ENCODE results near the gene C16orf95. TPM values are rescaled to one million over a fixed set of nuclear protein-coding genes. Genes with fewer than 3 reads are reported as not detected.

Gene C16orf95
- total RNA-seq, 3 donors from 2014 or later (not counting 1 experiment from before 2014, with no cell fraction given): 1.6 to 4.1 (median 2.7) TPM

GRCh38 chr16:87348616-87349157 lies 31.5 kb upstream of the C16orf95 start:
- WGBS (ENCODE audit: insufficient coverage): 97% methylated on average over 13 of the region's 13 CpGs
- Histone ChIP-seq H3K9me3 (ENCODE audit: control insufficient read depth, insufficient read depth, low read length) (no peaks in the 10 kb centered on the region), H3K4me3 (ENCODE audit: low read length) (no peak overlapping the region), H3K27me3 (ENCODE audit: control insufficient read depth, insufficient read depth, low read length) (no peaks in the 10 kb centered on the region), H3K4me1 (ENCODE audit: control insufficient read depth, insufficient read depth, low read length) (peaks cover 17% of the 10 kb centered on the region), H3K27ac (ENCODE audit: low read length) (no peak overlapping the region), H3K36me3 (ENCODE audit: control insufficient read depth, insufficient read depth, low read length) (peaks cover 6% of the 10 kb centered on the region)
- ATAC-seq (no peak), DNase-seq (no peak)
- intact Hi-C loops (cut with micrococcal nuclease): no loop called here
- Mint-ChIP-seq H3K36me3 (no peaks in the 10 kb centered on the region), H3K9me3 (no peaks in the 10 kb centered on the region), H3K27ac (no peak overlapping the region), H3K27me3 (ENCODE audit: low read depth in 2 of 2) (no peaks in the 10 kb centered on the region), H3K4me3 (no peak overlapping the region), H3K4me1 (peaks cover 6 to 19% of the 10 kb centered on the region in 2 donors)
- no peak for TF ChIP-seq CTCF (IDR thresholded peaks at IDR 0.05)

GRCh38 chr16:87347932-87348615 lies 30.9 kb upstream of the C16orf95 start:
- no peak for ATAC-seq
- peaks cover 6 to 19% of the 10 kb centered on the region in 2 donors for H3K4me1 Mint-ChIP-seq
- no peaks in the 10 kb centered on the region for H3K36me3 Mint-ChIP-seq
- peaks cover 17% of the 10 kb centered on the region for H3K4me1 ChIP-seq (ENCODE audit: control insufficient read depth, insufficient read depth, low read length)
- no peaks in the 10 kb centered on the region for H3K27me3 Mint-ChIP-seq (ENCODE audit: low read depth in 2 of 2)
- peaks cover 6% of the 10 kb centered on the region for H3K36me3 ChIP-seq (ENCODE audit: control insufficient read depth, insufficient read depth, low read length)
- H3K9me3 Mint-ChIP-seq: no peaks in the 10 kb centered on the region
- H3K4me3 Mint-ChIP-seq: no peak overlapping the region
- H3K4me3 ChIP-seq (ENCODE audit: low read length): no peak overlapping the region
- intact Hi-C loops (cut with micrococcal nuclease): no loop called here
- H3K27me3 ChIP-seq (ENCODE audit: control insufficient read depth, insufficient read depth, low read length): no peaks in the 10 kb centered on the region
- H3K27ac Mint-ChIP-seq: no peak overlapping the region
- TF ChIP-seq CTCF (IDR thresholded peaks at IDR 0.05): no peak
- H3K27ac ChIP-seq (ENCODE audit: low read length): no peak overlapping the region
- no peaks in the 10 kb centered on the region for H3K9me3 ChIP-seq (ENCODE audit: control insufficient read depth, insufficient read depth, low read length)
- no peak for DNase-seq
- WGBS (ENCODE audit: insufficient coverage): 96% methylated on average over 13 of the region's 13 CpGs

DNA sequence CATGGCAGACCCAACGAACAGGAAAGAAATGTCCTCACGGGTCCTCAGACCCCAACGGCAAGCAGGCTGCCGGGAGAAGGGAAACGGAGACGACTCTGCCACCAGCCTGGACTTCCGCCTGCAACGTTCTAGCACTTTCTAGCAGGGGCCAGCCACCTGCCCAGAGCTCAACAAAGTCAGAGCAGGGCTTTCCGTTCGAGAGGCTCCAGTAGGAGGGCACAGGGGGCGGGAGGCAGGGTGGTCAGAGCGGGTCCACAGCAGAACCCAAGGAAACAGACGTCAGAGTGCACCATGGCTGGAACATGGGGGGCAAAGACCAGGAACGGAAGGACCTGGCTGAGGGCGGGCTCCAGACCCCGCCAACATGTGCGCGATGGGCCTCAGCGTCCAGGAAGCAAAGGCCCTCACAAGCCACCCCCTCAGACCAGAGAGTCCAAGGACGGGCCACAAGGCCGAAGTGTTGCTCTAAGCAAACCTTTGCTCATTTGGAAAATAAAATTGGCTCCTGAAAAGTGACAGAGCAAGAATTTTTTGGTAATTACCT lies 29.4 kb upstream of the C16orf95 start:
- Histone ChIP-seq H3K27ac (ENCODE audit: low read length) (no peak overlapping the region), H3K4me3 (ENCODE audit: low read length) (no peak overlapping the region), H3K4me1 (ENCODE audit: control insufficient read depth, insufficient read depth, low read length) (peaks cover 17% of the 10 kb centered on the region), H3K36me3 (ENCODE audit: control insufficient read depth, insufficient read depth, low read length) (peaks cover 18% of the 10 kb centered on the region), H3K27me3 (ENCODE audit: control insufficient read depth, insufficient read depth, low read length) (no peaks in the 10 kb centered on the region), H3K9me3 (ENCODE audit: control insufficient read depth, insufficient read depth, low read length) (no peaks in the 10 kb centered on the region)
- DNase-seq (no peak), ATAC-seq (no peak)
- H3K27me3 Mint-ChIP-seq (ENCODE audit: low read depth in 2 of 2): no peaks in the 10 kb centered on the region
- H3K4me3 Mint-ChIP-seq: no peak overlapping the region
- no peak overlapping the region for H3K27ac Mint-ChIP-seq
- TF ChIP-seq CTCF (IDR thresholded peaks at IDR 0.05): no peak
- peaks cover 6 to 19% of the 10 kb centered on the region in 2 donors for H3K4me1 Mint-ChIP-seq
- H3K36me3 Mint-ChIP-seq: no peaks in the 10 kb centered on the region
- no peaks in the 10 kb centered on the region for H3K9me3 Mint-ChIP-seq
- WGBS (ENCODE audit: insufficient coverage): 96% methylated on average over 21 of the region's 21 CpGs
- intact Hi-C loops (cut with micrococcal nuclease): no loop called here
